Loucy (cell line): ENCODE data around the gene WNT5A.

Source experiments
- CTCF ChIP-seq: fragments of 200-600 bp; sonication (generic); conservative IDR thresholded peaks from 2 replicates; pipeline ENCODE4 v1.5.1; 2014; ENCODE audit warnings: mild to moderate bottlenecking, antibody characterized with exemption, low read length
- EZH2phosphoT487 ChIP-seq: fragments of 200-600 bp; IDR thresholded peaks from 2 replicates; pipeline ENCODE4 v1.6.1; 2018; ENCODE audit warnings: antibody characterized with exemption, mild to moderate bottlenecking, moderate library complexity, borderline replicate concordance

DNA sequence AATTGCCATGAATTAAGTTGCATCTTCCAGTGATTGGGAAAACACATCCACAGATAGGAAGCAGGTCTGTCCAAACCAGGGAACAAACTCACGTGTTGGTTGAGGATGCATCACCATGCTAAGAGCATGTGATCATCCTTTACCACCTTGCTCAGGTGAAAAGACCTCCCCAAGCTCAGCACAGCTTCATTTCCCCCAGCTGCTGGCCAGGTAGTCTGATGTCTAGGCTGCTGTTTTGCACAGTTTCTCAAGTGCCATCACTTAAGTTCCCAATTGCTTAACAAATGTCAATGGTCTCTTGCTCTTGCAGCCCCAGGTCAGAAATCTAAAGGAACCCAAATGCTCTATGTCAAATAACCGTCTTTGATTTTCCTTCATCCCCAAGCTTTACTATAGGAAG, 34.2 kb downstream of the WNT5A start:
- TF ChIP-seq CTCF (no peak), EZH2phosphoT487 (no peak)
